Measurements from ENCODE around the gene THAP4. TPM values are rescaled to one million over a fixed set of nuclear protein-coding genes. Genes with fewer than 3 reads are reported as not detected.
"Not testable (repeated sequence)": the region's sequence is repeated elsewhere in the genome, so short reads cannot be mapped to it uniquely, and the experiment has no call there.

THAP4 gene
- total and polyA plus RNA-seq, 3 experiments from 2014 or later: 42.3 to 51.9 (median 51.4) TPM

DNA sequence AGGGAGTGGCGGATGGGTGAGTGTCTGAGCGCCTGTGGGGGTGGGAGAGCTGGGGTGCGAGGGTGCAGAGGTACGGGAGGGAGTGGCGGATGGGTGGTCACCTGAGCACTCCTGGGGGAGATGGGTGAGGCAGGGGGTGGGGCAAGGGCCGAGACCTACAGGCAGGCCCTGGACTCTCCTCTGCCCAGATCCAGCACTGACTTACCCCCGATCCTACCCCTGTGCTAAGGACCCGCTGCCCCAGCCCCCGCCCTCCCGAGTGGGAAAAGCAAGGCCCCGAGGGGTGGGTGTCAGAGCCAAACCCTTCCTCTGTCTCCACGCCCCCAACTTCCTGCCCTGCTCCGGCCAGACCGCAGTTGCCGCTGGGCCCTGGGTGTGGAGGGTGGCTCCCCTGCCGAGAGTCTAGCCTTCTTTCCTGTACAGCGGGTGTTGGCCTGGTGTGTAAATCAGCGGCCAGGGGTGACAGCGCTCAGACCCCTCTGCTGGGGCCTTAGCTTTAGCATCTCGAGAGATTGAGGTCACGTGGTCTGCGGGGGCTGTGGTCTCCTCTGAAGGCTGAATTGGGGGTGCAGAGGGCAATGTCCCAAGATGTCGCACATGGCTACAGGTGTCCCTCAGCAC, 65.9 kb downstream of the THAP4 start:
- Histone ChIP-seq H3K9me3 (ENCODE audit: low read length) (no peaks in the 10 kb centered on the region), H3K27me3 (ENCODE audit: insufficient read depth, low read length, poor library complexity, severe bottlenecking) (no peaks in the 10 kb centered on the region), H3K27ac (ENCODE audit: low read depth, low read length) (no peak overlapping the region), H3K36me3 (ENCODE audit: insufficient read depth, low read length) (no peaks in the 10 kb centered on the region), H3K4me1 (ENCODE audit: insufficient read depth, low read length) (no peaks in the 10 kb centered on the region), H3K4me3 (ENCODE audit: low read length) (no peak overlapping the region)
- no peaks in the 10 kb centered on the region for H3K27me3 Mint-ChIP-seq
- ChIA-PET CTCF (no interaction called here), POLR2A (no interaction called here)
- no peak overlapping the region for H3K27ac Mint-ChIP-seq
- DNase-seq: peak in 1 of 5 donors; percentile 38
- H3K4me3 Mint-ChIP-seq: no peak overlapping the region
- no peaks in the 10 kb centered on the region for H3K9me3 Mint-ChIP-seq
- H3K4me1 Mint-ChIP-seq: peaks cover 0 to 3% (median 0%) of the 10 kb centered on the region in 3 donors
- peaks cover 0 to 7% (median 4%) of the 10 kb centered on the region in 3 donors for H3K36me3 Mint-ChIP-seq

GRCh38 chr2:241569831-241570281, 67.1 kb downstream of the THAP4 start:
- POLR2A ChIA-PET: no interaction called here
- Histone ChIP-seq H3K4me3 (ENCODE audit: low read length) (no peak overlapping the region), H3K4me1 (ENCODE audit: insufficient read depth, low read length) (no peaks in the 10 kb centered on the region), H3K27me3 (ENCODE audit: insufficient read depth, low read length, poor library complexity, severe bottlenecking) (no peaks in the 10 kb centered on the region), H3K36me3 (ENCODE audit: insufficient read depth, low read length) (no peaks in the 10 kb centered on the region), H3K27ac (ENCODE audit: low read depth, low read length) (no peak overlapping the region), H3K9me3 (ENCODE audit: low read length) (no peaks in the 10 kb centered on the region)
- Mint-ChIP-seq H3K4me1 (peaks cover 0 to 3% (median 0%) of the 10 kb centered on the region in 3 donors), H3K9me3 (no peaks in the 10 kb centered on the region), H3K4me3 (no peak overlapping the region), H3K27me3 (no peaks in the 10 kb centered on the region), H3K27ac (no peak overlapping the region), H3K36me3 (peaks cover 0 to 4% (median 0%) of the 10 kb centered on the region in 3 donors)
- DNase-seq: peak in 1 of 5 donors; percentile 41
- CTCF ChIA-PET: no interaction called here

GRCh38 chr2:241568726-241569125, 68.2 kb downstream of the THAP4 start:
- Histone ChIP-seq H3K27ac (ENCODE audit: low read depth, low read length) (no peak overlapping the region), H3K27me3 (ENCODE audit: insufficient read depth, low read length, poor library complexity, severe bottlenecking) (no peaks in the 10 kb centered on the region), H3K9me3 (ENCODE audit: low read length) (no peaks in the 10 kb centered on the region), H3K4me1 (ENCODE audit: insufficient read depth, low read length) (no peaks in the 10 kb centered on the region), H3K36me3 (ENCODE audit: insufficient read depth, low read length) (no peaks in the 10 kb centered on the region), H3K4me3 (ENCODE audit: low read length) (no peak overlapping the region)
- Mint-ChIP-seq H3K36me3 (peaks cover 0 to 2% (median 0%) of the 10 kb centered on the region in 3 donors), H3K27me3 (no peaks in the 10 kb centered on the region), H3K9me3 (no peaks in the 10 kb centered on the region), H3K4me3 (no peak overlapping the region), H3K27ac (no peak overlapping the region), H3K4me1 (peaks cover 0 to 3% (median 0%) of the 10 kb centered on the region in 3 donors)
- POLR2A ChIA-PET: interaction anchor here (0.6 kb wide), 1 partner anchor 211 kb away, joined by 3 read pairs; no protein-coding TSS in a partner anchor
- CTCF ChIA-PET: no interaction called here
- peak in 1 of 5 donors; percentile 5 for DNase-seq

GRCh38 chr2:241567776-241568175, 69.2 kb downstream of the THAP4 start:
- Mint-ChIP-seq H3K27me3 (peaks cover 0 to 2% of the 10 kb centered on the region in 2 donors), H3K4me3 (no peak overlapping the region), H3K36me3 (no peaks in the 10 kb centered on the region), H3K4me1 (peaks cover 0 to 3% (median 0%) of the 10 kb centered on the region in 3 donors), H3K27ac (no peak overlapping the region), H3K9me3 (no peaks in the 10 kb centered on the region)
- DNase-seq: peak in 1 of 5 donors; percentile 27
- no peak overlapping the region for H3K4me3 ChIP-seq (ENCODE audit: low read length)
- H3K4me1 ChIP-seq (ENCODE audit: insufficient read depth, low read length): no peaks in the 10 kb centered on the region
- no peaks in the 10 kb centered on the region for H3K36me3 ChIP-seq (ENCODE audit: insufficient read depth, low read length)
- no peaks in the 10 kb centered on the region for H3K9me3 ChIP-seq (ENCODE audit: low read length)
- CTCF ChIA-PET: no interaction called here
- no peaks in the 10 kb centered on the region for H3K27me3 ChIP-seq (ENCODE audit: insufficient read depth, low read length, poor library complexity, severe bottlenecking)
- H3K27ac ChIP-seq (ENCODE audit: low read depth, low read length): no peak overlapping the region
- POLR2A ChIA-PET: no interaction called here

- H3K27ac ChIP-seq (ENCODE audit: low read depth, low read length); H3K9me3 Mint-ChIP-seq; H3K4me1 ChIP-seq (ENCODE audit: insufficient read depth, low read length); H3K27me3 Mint-ChIP-seq; H3K4me3 ChIP-seq (ENCODE audit: low read length); H3K36me3 ChIP-seq (ENCODE audit: insufficient read depth, low read length); H3K4me1 Mint-ChIP-seq; H3K27me3 ChIP-seq (ENCODE audit: insufficient read depth, low read length, poor library complexity, severe bottlenecking); H3K36me3 Mint-ChIP-seq; H3K27ac Mint-ChIP-seq; CTCF ChIA-PET; POLR2A ChIA-PET; H3K4me3 Mint-ChIP-seq; H3K9me3 ChIP-seq (ENCODE audit: low read length): not testable (repeated sequence)
- DNase-seq: peak in 1 of 5 donors; percentile 21
These were observed 69.7 kb downstream of the THAP4 start for GRCh38 chr2:241567266-241567665.

GRCh38 chr2:241566468-241566867, 70.5 kb downstream of the THAP4 start:
- Mint-ChIP-seq H3K36me3 (no peaks in the 10 kb centered on the region), H3K9me3 (no peaks in the 10 kb centered on the region), H3K4me1 (peaks cover 0 to 3% (median 0%) of the 10 kb centered on the region in 3 donors), H3K4me3 (no peak overlapping the region), H3K27me3 (peaks cover 2 to 3% of the 10 kb centered on the region in 2 donors), H3K27ac (peak overlapping the region in 2 of 8 donors; percentile 17 to 66)
- Histone ChIP-seq H3K4me1 (ENCODE audit: insufficient read depth, low read length) (no peaks in the 10 kb centered on the region), H3K27me3 (ENCODE audit: insufficient read depth, low read length, poor library complexity, severe bottlenecking) (no peaks in the 10 kb centered on the region), H3K4me3 (ENCODE audit: low read length) (no peak overlapping the region), H3K36me3 (ENCODE audit: insufficient read depth, low read length) (no peaks in the 10 kb centered on the region), H3K9me3 (ENCODE audit: low read length) (no peaks in the 10 kb centered on the region), H3K27ac (ENCODE audit: low read depth, low read length) (no peak overlapping the region)
- DNase-seq: peak in 1 of 5 donors; percentile 11
- CTCF ChIA-PET: no interaction called here
- POLR2A ChIA-PET: no interaction called here

- H3K27ac ChIP-seq (ENCODE audit: low read depth, low read length); H3K27me3 Mint-ChIP-seq; H3K36me3 ChIP-seq (ENCODE audit: insufficient read depth, low read length); CTCF ChIA-PET; H3K27me3 ChIP-seq (ENCODE audit: insufficient read depth, low read length, poor library complexity, severe bottlenecking); H3K9me3 Mint-ChIP-seq; H3K27ac Mint-ChIP-seq; H3K36me3 Mint-ChIP-seq; H3K9me3 ChIP-seq (ENCODE audit: low read length); H3K4me1 ChIP-seq (ENCODE audit: insufficient read depth, low read length); H3K4me3 Mint-ChIP-seq; POLR2A ChIA-PET; H3K4me1 Mint-ChIP-seq; H3K4me3 ChIP-seq (ENCODE audit: low read length): not testable (repeated sequence)
- peak in 1 of 5 donors; percentile 9 for DNase-seq
These were observed 70.9 kb downstream of the THAP4 start for GRCh38 chr2:241566021-241566420.

DNA sequence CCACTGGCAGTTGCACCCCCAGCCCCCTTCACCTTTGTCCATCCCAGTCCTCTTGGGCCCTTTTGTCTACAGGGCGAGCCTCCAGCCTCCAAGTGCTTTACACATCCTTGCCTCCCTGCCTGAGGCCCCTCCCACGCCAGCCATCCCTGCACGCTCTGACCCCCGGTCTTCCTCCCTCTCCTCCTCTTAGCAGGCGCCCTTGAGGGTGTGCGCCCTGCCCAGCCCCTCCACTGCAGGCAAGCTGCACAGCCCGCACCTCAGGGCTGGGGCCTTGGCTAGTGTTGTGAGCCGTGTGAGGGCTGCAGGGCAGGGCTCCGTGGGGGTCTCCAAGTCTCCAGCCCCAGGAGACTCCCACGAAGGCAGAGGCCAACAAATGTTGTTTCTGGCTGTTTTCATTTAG, 71.5 kb downstream of the THAP4 start:
- ChIA-PET CTCF (no interaction called here), POLR2A (no interaction called here)
- H3K36me3 Mint-ChIP-seq: no peaks in the 10 kb centered on the region
- no peaks in the 10 kb centered on the region for H3K4me1 ChIP-seq (ENCODE audit: insufficient read depth, low read length)
- H3K27ac Mint-ChIP-seq: no peak overlapping the region
- H3K9me3 ChIP-seq (ENCODE audit: low read length): no peaks in the 10 kb centered on the region
- H3K9me3 Mint-ChIP-seq: no peaks in the 10 kb centered on the region
- H3K4me3 Mint-ChIP-seq: no peak overlapping the region
- no peak overlapping the region for H3K27ac ChIP-seq (ENCODE audit: low read depth, low read length)
- no peaks in the 10 kb centered on the region for H3K36me3 ChIP-seq (ENCODE audit: insufficient read depth, low read length)
- peak in 1 of 5 donors; percentile 29 for DNase-seq
- no peak overlapping the region for H3K4me3 ChIP-seq (ENCODE audit: low read length)
- peaks cover 4 to 9% of the 10 kb centered on the region in 2 donors for H3K27me3 Mint-ChIP-seq
- no peaks in the 10 kb centered on the region for H3K27me3 ChIP-seq (ENCODE audit: insufficient read depth, low read length, poor library complexity, severe bottlenecking)
- peaks cover 0 to under 1% (median 0%) of the 10 kb centered on the region in 3 donors for H3K4me1 Mint-ChIP-seq

All from CD8-positive, alpha-beta memory T cell (primary cell).